COLO668 (cell line): ENCODE results near the gene DNMT3A.

ENCODE experiments used
- DNase-seq: peaks from one replicate; lab custom pipeline; 2025; ENCODE audit not compliant: unreplicated experiment; lab: John Stamatoyannopoulos, UW

DNMT3A gene

GRCh38 chr2:25245141-25245540 lies 96.6 kb downstream of the DNMT3A start:
- no peak for DNase-seq

- DNase-seq = no peak
Observed at GRCh38 chr2:25243995-25244394, 97.7 kb downstream of the DNMT3A start.

- DNase-seq = no peak
Observed at GRCh38 chr2:25241452-25241851, 100.3 kb downstream of the DNMT3A start.

GRCh38 chr2:25240636-25241035 lies 101.1 kb downstream of the DNMT3A start:
- DNase-seq = no peak

- DNase-seq = no peak
Observed at GRCh38 chr2:25238920-25239319, 102.8 kb downstream of the DNMT3A start.

GRCh38 chr2:25237764-25238163 lies 104.0 kb downstream of the DNMT3A start:
- no peak for DNase-seq

DNA sequence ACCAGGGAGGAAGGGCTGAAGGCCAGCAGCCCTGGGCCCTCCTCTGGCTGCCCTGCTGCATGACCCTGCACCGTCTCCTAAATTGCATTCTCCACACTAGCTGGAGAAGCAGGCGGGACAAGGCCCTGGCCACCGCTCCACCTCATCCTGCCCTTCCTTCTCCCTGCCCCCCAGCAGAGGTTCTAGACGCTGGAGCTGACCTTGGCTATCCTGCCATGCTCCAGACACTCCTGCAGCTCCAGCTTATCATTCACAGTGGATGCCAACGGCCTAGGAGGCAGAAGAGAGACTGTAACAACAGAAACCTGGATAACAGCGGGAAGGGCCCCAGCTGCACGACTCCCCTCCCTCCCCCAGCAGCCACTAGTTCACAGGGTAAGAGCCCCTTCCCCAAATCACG lies 105.0 kb downstream of the DNMT3A start:
- no peak for DNase-seq

- peak; percentile 60 for DNase-seq
Observed at GRCh38 chr2:25234738-25235137, 107.0 kb downstream of the DNMT3A start.

DNA sequence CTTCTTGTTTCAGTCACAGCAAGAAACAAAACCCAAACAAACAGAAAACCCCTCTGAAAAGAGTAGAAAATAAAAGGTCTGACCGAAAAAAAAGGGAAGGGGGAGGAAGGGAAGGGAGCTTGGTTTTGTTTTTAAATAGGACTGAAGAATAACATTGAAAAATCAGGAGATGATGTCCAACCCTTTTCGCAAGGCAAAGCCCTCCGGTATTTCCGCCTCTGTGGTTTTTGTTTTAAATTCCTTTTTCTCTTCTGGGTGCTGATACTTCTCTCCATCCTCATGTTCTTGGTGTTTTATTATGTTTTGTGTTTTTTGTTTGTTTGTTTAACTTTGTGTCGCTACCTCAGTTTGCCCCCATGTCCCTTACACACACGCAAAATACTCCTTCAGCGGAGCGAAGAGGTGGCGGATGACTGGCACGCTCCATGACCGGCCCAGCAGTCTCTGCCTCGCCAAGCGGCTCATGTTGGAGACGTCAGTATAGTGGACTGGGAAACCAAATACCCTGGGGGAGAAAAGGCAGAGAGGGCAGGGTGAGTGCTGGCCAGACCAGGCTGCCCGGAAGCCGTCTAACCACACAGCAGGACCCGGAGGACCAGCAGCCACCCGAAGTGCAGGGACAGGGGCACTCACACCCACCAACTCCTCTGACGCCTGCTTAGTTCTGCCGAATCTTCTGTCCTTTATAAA lies 107.7 kb downstream of the DNMT3A start:
- no peak for DNase-seq

DNA sequence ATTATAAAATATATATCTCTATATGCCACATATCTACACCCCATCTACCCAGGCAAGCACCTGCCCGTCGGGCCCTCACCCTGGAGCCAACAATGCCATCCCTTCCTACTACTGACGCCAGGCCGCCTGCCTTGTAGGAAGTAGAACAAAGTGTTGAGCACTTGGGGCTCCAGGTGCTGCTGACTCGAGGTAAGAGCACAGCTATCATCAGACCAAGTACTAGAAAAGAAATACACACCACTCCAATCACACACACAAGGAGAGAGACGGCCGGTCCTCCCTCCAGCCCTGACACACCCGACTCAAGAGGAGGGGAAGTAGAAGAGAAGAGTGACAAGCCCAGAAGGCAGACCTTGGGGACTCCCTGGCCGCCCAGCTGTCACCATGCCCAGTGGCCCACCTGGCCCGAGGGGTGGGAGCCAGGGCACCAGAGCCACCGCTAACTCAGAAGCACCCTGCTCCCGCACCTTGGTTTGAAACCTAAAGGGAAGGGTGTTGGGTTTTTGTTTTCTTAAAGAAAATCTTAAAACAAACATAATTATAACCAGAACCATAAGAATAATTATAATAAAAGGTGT lies 109.4 kb downstream of the DNMT3A start:
- no peak for DNase-seq

DNA sequence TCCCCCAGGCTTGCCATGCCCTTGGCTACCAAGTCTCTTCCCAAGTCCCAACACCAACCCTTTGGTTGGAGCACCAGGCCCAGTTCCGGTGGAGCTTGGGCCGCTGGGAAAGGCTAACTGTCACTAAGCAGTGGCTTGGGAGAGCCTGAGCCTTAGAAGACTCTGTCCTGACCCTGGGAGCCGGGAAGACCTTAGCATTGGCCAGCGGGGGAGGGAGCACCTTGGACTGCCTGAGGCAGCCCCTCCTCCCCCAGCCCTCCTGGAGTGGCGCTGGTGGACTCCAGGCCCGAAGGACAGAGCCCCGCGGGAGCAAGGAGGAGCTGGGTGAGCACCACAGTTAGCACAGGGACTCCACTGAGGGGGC lies 110.8 kb downstream of the DNMT3A start:
- no peak for DNase-seq

- peak; percentile 51 for DNase-seq
Observed at GRCh38 chr2:25230198-25230947, 111.4 kb downstream of the DNMT3A start.

GRCh38 chr2:25229279-25230197 lies 112.2 kb downstream of the DNMT3A start:
- no peak for DNase-seq

DNA sequence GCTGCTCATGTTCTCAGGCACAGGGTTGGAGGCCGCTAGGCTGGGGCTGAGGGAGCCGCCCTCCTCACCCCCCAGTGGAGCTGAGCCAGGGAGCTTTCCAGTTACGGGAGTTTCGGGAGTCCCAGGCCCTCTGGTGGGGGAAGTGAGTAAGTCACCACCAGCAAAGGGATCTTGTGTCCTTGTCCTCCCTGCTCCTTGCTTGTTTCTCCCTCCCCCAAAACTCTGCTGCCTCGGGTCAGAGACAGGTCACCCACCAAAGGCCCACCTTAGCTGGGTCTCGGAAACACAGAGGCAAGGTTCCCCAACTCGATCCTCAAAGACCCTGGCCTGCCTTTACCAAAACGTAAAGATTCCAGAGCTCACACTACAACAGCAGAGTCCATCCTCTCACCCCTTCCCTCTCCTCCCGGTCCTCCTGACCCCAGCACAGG lies 112.9 kb downstream of the DNMT3A start:
- peak; percentile 70 for DNase-seq

- DNase-seq = no peak
Observed at GRCh38 chr2:25227576-25227975, 114.1 kb downstream of the DNMT3A start.

DNA sequence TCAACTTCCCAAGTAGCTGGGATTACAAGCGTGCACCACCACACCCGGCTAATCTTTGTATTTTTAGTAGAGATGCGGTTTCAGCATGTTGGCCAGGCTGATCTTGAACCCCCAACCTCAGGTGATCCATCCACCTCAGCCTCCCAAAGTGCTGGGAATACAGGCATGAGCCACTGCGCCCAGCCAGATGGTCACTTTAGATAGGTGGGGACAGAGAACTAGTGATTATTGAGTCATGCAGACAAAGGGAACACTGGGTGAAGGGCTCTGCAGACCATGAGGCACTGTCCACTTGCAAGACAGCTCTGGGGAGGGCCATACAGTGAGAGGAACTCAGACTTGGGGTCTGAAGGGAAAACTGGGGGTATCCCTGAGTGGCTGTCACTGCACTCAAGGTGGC lies 114.9 kb downstream of the DNMT3A start:
- no peak for DNase-seq

DNA sequence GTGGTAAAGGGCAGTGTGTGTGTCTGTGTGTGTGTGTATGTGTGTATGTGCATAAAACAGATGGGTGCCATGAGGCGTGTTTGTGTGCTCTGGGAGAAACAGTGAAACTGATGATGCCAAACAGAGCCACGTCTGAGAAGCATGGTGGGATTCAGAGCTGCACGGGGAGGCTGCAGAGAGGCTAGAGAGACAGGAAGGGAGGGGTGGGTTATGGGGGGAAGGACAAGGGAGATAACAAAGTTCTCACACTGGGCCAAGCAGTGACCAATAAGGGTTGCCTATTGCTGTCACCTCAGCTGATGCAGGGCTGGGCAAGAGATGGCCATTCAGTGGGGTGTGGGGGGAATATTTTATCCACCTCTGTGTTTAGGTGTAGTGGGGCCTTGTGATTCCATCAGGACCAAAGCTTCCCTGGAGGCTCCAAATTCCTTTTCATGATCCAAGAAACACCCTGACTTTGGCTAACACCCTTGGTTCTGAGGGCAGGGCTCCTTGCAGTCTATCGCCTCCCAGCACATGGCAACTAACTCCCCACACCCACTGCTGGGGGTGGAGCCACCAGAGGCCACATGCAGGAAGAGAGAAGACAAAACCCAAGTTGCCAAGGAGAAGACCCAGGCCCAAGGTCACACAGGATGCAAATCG lies 119.1 kb downstream of the DNMT3A start:
- no peak for DNase-seq

DNA sequence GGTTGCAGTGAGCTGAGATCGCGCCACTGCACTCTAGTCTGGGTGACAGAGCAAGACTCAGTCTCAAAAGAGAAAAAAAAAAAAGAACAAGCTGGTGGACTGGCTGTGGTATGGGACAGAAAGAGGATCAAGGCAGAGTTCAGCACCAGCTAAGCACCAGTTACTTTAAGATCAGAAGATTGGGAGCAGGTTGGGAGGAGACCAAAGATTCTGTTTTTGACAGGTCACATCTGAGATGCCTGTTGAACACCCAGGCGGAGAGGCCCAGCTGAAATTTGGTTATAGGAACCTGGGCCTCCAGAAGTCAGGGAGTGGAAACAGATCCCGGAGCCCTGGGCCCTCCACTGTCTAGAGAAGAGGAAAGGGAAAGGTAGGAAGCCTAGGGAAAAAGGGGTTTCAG lies 120.1 kb downstream of the DNMT3A start:
- DNase-seq = no peak

DNA sequence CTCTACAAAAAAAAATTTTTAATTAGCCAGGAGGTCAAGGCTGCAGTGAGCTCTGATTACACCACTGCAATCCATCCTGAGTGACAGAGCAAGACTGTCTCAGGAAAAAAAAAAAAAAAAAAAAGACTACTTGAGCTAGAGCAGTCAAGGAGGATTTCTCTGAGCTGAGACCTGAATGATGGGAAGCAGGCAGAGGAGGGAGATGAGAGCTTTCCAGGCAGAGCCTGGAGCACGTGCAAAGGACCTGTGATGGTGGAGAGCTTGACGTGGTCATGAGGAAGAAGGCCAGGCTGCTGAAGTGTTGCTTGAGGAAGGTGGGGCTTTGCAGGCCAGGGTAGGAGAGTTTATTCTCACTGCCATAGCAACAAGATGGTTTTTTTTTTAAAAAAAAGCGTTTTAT lies 121.4 kb downstream of the DNMT3A start:
- no peak for DNase-seq

- no peak for DNase-seq
Observed at GRCh38 chr2:25219621-25220020, 122.1 kb downstream of the DNMT3A start.

- DNase-seq = no peak
Observed at GRCh38 chr2:25218100-25218499, 123.6 kb downstream of the DNMT3A start.
